ENCODE data around the gene TMEM43.

- TF ChIP-seq, protein P1, sequence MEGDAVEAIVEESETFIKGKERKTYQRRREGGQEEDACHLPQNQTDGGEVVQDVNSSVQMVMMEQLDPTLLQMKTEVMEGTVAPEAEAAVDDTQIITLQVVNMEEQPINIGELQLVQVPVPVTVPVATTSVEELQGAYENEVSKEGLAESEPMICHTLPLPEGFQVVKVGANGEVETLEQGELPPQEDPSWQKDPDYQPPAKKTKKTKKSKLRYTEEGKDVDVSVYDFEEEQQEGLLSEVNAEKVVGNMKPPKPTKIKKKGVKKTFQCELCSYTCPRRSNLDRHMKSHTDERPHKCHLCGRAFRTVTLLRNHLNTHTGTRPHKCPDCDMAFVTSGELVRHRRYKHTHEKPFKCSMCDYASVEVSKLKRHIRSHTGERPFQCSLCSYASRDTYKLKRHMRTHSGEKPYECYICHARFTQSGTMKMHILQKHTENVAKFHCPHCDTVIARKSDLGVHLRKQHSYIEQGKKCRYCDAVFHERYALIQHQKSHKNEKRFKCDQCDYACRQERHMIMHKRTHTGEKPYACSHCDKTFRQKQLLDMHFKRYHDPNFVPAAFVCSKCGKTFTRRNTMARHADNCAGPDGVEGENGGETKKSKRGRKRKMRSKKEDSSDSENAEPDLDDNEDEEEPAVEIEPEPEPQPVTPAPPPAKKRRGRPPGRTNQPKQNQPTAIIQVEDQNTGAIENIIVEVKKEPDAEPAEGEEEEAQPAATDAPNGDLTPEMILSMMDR (IDR thresholded peaks at IDR 0.05), result no peak
- TF ChIP-seq POLR2A (IDR thresholded peaks at IDR 0.05), result no peak
Measured at GRCh38 chr3:14077310-14077709, 47.5 kb upstream of the TMEM43 start.
